SKM-1 treated with dmso at 0.1 percent for 144 hours (cell line): ENCODE data around the gene TSHZ3.

Experiments
- DNase-seq: peaks from one replicate; lab custom pipeline; 2025; ENCODE audit not compliant: unreplicated experiment; lab: John Stamatoyannopoulos, UW

TSHZ3 gene, protein sequence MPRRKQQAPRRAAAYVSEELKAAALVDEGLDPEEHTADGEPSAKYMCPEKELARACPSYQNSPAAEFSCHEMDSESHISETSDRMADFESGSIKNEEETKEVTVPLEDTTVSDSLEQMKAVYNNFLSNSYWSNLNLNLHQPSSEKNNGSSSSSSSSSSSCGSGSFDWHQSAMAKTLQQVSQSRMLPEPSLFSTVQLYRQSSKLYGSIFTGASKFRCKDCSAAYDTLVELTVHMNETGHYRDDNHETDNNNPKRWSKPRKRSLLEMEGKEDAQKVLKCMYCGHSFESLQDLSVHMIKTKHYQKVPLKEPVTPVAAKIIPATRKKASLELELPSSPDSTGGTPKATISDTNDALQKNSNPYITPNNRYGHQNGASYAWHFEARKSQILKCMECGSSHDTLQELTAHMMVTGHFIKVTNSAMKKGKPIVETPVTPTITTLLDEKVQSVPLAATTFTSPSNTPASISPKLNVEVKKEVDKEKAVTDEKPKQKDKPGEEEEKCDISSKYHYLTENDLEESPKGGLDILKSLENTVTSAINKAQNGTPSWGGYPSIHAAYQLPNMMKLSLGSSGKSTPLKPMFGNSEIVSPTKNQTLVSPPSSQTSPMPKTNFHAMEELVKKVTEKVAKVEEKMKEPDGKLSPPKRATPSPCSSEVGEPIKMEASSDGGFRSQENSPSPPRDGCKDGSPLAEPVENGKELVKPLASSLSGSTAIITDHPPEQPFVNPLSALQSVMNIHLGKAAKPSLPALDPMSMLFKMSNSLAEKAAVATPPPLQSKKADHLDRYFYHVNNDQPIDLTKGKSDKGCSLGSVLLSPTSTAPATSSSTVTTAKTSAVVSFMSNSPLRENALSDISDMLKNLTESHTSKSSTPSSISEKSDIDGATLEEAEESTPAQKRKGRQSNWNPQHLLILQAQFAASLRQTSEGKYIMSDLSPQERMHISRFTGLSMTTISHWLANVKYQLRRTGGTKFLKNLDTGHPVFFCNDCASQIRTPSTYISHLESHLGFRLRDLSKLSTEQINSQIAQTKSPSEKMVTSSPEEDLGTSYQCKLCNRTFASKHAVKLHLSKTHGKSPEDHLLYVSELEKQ

DNA sequence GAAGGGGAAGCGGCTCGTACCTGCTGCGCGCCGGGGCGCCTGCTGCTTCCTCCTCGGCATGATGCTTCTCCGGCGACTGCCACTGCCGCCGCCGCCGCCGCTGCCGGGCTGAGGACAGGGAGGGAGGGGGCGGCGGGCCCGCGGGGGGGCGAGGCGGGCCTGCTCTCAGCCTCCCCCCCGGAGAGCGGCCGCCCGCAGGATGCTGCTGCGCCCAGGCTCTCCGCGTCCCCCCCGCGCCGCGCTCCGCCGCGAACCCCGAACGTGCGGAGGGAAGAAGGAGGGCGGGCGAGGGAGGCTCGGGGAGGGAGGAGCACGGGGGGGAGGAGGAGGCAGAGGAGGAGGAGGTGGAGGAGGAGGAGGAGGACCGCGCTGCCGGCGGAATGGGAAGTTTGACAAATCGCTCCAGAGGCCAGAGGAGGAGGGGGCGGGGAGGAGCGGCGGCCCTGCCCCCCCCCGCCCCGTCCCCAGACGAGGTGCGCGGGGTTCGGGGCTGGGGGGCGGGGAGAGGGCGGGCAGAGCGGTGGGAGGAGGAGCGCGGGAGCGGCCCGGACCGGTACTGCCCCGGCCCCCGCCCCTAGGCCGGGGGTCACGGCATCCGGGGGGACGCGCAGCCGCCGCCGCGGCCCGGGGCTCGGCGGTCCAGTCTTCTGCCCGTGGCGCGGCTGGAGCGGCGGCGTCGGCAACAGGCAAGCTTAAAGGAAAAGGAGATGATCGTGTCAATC, at the start of gene TSHZ3:
Gene TSHZ3, minus strand, starts transcription at position 277 of the 722 bp plus-strand sequence. Its CDS starts 217 bp downstream, at position 60.
- DNase-seq: peak; percentile 76

DNA sequence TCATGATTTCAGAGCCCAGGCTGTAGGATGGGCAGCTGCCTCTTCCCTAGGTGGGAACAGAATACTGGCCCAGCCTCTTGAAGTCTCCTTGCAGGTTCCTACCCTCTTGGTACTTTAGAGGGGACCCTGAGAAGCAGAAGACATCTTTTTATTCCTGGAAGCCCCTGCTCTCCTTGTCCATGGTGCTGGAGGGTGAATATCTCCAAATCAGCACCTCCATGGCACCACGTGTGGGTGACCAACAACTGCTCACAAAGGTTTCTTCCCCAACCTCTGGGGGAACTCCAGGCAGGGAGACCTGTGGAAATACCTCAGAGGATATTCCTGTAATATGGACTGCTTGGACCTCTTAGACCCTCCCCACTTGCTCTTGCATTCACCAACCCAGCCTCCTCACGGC, 48.1 kb upstream of the TSHZ3 start:
- no peak for DNase-seq

DNA sequence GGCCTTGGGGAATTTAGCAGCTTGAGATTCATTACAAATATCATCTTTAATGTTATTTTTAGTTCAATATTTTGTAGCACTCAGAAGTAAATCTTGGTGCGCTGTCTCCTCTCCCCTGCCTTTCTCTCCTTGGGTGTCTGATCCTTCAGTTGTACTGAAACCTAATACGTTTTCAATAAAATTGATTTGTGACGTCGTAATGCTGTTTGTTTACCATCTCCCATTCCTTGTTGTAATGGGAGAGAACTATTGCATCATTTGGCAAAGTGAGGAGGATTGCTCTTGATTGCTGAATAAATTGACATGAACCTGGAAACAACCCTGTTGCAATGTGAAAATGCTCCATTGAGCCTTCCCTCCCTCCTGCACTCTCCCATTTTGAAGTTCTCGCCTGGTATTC, 43.2 kb upstream of the TSHZ3 start:
- no peak for DNase-seq

DNA sequence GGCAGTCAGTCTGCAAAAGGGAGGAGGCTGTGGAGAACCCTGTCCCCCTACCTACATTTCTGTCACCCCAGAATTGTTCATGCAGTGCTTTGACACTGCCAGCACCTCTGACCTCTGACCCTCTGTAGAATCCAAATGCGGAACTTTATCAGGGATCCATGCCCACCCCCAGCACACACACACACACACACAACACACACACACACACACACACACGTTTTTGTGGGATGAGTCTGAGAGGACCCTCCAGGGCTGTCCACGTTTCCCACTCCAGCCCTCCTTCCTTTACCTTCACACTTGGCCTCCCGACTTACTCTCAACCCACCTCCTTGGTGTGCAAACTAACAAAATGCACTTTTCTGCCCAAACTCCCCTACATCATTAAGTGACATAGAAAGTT, 42.3 kb upstream of the TSHZ3 start:
- no peak for DNase-seq

DNA sequence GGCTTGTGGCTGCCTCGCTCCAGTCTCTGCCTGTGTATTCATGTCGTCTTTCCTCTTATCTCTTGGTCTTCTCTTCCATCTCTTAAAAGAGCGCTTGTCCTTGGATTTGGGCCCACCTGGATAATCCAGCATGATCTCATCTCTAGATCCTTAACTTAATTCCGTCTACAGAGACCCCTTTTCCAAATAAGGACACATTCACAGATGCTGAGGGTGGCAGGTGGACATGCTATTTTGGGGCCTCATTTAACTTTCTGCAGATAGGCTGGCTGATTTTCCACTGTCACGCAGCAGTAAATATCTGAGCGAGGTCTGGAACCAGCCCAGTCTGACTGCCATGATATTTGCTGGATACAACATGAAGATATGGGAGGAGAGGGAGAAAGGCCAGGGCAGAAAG, 41.5 kb upstream of the TSHZ3 start:
- DNase-seq: no peak

DNA sequence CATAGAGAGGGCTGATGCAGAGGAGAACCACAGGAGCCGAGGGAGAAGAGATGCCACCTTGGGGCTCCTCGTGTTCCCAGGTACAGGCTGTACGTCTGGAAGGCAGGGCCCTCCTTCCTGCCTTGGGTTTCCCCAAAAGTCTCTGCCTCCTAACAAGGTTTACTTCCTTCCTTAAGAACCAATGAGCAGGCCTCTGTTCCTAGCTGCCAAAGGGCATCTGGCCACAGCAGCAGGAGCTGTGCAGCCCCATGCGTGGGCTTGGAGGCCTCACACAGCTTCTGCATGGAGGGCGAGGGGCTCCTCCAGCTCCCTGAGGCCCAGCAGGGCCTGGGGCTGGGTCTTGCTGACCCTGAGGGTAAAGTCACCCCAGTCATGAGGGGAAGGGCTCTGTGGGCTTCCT, 40.6 kb upstream of the TSHZ3 start:
- DNase-seq: no peak

DNA sequence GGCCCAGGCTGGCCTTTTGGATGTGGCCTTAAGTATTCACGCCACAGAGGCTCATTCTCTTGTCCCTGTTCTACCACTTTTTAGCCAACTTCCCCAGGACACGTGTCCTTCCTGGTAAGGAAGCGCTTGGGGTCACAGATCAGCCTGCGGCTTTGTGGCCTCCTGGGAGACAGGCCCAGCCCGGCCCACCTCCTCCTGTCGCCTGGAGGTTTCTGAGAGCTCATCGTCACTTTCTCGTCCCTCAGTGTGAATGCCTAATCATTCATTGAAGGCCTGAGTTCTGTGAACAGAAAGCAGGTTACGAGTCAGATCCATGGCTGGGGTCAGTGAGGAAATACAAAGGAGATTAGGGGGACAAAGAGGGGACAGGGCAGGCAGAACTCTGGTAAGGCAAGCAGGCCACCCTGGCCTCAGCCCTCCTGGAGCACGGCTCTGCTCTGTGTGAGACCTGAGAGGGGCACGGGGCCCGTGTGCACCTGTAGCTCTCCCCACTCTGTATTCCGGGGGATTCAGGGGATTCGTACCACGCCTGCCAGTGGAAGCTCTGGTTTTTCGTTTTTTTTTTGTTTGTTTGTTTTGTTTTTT, 38.6 kb upstream of the TSHZ3 start:
- no peak for DNase-seq

DNA sequence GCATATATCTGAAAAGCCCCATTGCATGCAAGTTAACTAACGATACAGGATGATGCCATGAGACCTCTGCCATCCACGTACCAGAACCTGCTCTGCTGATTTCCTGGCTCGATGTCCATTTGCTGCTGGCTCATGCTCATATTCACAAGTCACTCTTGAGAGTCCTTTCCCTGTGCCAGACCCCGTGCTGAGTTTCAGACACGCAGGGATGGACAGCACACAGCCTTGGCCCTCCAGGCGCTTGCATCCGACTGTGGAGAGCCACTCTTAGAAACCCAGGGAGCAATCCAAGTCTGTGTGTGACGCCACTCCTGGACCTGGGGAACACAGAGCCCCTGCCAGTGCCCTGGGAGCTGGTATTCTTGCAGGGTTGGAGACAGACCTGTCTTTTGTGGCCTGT, 37.6 kb upstream of the TSHZ3 start:
- no peak for DNase-seq

DNA sequence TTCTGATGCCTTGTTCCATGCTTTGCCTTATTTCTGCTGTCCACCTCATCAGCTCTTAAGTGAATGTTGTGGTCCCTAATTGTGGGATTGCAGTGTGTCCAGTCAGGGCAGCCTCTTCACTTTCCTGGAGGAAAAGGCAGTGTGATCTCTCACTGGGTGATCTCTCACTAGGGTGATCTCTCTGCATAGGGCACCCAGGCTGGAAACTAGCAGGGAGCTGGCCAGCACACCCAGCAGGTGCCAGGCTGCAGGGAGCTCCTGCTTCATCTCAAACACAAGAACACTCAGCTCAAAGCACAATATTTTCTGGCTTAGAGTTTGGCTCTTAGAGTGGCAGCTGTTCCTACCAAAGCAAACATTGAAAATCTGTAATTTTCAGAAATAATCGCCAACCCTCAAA, 36.5 kb upstream of the TSHZ3 start:
- DNase-seq: no peak

DNA sequence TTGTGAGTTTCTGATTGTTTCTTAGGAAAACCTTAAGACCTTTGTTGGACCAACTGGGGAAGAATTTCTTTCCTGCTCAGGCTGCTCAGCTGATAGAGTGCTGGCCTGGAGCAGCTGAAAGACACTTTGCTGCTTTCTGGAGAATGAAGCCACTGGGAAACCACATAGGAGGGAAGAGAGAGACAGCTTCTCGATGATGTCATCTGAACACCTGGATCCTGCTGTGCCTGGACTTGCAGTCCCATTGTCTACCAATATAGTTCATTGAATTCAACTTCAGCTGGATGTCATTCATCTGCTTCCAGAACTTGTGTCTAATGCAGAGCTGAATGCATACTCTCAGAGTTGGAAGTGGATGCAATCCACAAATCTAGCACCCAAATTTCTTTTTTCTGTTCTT, 34.3 kb upstream of the TSHZ3 start:
- DNase-seq: no peak

DNA sequence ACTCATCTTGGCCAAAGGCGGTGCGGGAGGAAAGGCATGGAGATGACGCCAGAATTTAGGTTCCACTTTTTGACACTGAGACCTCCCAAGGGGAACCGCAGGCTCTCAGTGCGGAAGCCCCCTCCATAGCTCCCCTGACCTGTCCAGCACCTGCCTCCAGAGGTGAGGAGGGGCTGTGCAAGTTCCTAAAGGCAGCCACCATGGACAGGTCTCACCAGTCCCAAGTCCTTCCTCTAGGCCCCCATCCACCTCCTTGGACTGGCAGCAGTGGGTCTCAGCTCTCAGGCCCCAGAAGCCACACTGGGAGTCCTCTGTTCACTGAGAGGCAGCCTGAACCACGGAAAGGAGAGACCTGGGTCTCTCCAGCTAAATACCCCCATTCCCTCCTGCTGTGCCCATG, 31.6 kb upstream of the TSHZ3 start:
- no peak for DNase-seq

DNA sequence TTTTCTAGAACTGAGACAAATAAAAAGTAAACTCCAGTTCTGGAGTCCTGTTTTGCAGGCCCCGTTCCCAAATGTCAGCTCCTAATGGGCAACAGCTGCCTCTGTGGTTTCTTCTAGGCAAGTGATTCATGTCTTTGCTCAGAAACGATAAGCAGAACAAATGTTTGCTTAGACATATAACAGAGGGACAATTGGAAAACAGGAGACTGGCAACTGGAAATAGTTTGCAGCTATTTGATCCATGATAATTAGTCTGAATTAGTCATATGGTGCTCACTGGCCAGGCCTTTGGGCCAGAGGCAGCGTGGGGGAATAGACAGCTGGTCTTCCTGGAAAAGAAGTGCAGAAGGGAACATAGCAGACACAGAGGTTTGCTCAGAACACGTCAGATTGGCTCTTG, 29.2 kb upstream of the TSHZ3 start:
- no peak for DNase-seq

DNA sequence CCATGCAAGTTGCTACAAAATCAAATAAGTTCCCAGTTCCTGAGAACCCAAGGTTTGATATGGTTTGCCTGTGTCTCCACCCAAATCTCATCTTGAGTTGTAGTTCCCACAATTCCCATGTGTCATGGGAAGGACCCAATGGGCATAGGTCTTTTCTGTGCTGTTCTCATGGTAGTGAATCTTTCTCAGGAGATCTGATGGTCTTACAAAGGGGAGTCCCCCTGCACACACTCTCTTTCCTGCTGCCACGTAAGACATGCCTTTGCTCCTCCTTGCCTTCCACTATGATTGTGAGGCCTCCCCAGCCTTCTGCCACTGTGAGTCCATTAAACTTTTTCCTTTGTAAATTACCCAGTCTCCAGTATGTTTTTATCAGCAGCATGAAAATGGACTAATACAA, 28.5 kb upstream of the TSHZ3 start:
- DNase-seq: no peak

DNA sequence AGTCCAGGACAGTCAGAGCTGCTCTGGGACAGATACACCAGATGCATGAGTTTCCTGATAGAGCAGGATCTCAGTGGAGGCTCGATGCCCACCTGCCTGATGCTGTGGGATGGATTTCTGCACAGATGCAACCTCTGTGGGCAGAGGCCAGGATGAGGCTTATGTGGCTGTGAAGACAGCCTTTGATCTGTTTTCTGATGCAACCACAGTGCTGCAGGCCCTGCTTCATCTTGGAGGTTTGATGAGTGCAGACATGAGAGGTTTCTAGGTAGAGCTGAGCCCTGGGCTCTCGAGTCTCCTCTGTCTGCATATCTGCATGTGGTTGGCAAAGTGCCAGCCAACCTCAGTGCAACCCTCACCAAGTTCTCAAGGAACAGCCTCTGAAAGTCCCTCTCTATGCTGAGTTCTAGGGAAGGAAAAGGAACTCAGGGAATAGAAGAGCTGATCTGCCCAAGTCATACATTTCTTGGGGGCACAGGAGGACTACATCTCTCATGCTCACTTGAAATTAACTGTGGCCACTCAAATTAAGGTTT, 23.1 kb upstream of the TSHZ3 start:
- no peak for DNase-seq

DNA sequence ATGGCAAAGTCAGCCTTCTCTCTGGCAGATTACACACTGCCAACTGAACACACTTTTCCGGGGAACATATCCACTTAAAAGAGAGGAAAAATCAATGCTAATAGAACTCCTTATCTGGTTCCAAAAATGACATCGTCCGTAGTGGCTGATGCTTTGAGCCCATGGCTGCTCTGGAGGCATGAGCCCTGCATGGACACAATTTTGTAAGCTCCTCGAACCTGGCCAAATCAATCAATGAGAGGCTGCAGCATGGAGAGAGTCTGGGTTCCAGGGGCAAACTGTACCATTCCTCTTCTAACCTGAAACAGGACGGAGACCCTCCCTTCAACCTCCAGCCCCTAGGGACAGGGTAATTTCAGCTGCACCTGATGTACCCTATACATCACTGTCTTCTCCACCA, 21.0 kb upstream of the TSHZ3 start:
- no peak for DNase-seq

DNA sequence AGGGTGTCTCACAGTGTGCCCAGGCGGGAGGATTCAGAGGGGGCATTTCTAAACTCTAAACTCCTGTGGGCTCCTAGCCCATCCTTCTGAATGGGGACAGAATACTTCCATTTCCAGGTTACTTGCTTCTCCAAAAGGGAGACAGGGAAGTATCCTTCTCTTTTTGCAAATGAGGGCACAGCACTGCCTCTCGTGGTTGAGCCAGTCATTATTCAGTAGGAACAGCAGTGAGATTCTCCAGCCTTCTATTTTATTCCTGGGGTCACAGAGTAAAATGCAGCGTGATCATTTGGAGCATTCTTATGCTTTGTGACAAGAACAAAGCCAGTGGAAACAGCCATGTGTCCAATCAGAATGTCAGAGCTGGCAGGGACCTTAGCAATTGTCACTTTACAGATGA, 15.7 kb upstream of the TSHZ3 start:
- no peak for DNase-seq

DNA sequence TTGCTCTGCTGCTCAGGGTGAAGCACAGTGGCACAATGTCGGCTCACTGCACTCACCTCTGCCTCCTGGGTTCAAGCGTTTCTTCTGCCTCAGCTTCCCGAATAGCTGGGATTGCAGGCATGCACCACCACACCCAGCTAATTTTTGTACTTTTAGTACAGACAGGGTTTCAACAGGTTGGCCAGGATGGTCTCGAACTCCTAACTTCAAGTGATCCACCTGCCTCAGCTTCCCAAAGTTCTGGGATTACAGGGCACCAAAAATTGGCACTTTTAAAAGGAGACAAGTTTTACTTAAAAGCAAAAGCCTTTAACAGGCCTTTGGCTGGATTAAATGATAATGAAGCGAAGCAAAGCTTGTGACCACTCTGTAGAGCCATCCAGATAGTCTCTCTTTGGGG, 12.5 kb upstream of the TSHZ3 start:
- no peak for DNase-seq

DNA sequence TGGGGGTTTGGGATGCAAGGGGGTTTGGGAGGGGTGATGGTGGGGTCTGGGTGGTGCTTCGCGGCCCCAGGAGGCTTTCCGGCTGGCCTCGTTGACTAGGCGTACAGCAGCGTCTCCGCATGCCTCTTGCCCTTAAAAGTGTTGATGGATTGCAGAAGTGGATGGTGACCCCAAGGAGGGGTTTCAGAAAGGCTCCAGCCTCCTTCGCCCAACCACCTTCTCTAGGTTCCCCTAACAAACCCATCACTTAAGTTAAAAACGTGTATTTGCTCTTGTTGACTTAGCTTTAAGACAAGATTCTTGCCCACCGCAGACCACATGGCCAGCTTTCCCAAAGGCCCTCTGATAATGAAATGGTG, 8.1 kb upstream of the TSHZ3 start:
- no peak for DNase-seq

DNA sequence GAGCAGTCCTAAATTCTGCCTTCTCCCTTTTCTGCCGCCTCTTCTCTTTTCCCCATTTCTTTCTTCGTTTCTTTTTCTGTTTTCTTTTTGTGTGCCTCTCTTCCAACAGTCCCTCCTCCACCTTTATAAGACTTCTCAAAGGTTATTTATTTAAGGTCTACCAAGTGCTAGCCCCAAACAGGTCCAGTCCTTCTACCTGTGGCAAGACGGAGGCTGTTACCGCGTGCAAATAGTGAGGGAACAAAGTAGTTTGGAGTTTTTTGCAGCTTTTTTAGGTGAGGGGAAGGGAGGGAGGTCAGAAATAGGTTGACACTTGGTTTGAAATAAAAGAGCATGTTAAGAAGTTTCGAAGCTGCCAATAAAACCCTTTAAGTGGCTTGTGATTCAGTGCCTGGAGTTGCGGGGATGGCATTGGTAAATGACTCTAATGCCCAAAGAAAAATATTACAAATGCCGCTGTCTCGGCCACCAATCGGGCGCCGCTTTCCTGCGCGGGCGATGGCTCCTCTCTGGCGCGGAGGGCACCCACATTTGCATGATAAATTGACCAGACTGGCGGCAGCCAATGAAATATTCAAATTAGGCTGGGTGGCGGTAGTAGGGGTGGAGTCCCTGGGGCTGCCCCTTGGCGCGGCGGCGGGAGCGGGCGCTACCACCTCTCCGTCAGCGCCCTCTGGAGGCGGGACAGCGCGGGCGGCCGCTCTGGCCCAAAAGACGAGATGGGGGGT, 7.5 kb upstream of the TSHZ3 start:
- DNase-seq: peak; percentile 31

DNA sequence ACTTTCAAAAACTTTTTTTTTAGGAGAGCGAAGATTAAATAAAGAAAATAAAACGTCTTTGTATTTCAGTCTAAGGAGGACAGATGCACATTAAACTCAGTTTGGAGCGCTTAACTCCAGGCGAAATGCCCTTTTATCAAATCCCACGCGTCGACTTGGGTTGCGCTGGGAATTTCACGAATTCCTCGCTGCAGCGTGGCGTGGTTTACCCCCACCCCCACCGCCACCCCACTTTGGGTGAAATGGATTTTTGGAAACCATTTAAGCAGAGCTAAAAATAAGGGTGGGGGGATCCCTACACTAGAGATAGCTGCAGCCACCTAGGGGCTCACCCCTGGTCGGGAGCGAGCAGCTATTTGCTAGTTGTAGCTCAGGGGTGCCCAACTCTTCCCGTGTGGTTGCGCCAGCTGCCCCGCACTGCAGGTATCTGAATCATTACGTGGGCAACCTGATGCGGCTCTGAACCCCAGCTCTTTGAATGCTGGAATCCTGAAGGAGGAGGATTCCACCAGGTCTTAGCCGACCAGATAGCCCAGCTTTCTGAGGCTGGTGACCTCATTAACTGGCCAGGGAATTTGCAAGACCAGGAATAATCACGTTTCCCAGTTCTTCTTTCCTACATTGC, 6.5 kb upstream of the TSHZ3 start:
- no peak for DNase-seq
